Measurements from ENCODE around the gene SLC35F5. TPM values are rescaled to one million over a fixed set of nuclear protein-coding genes. Genes with fewer than 3 reads are reported as not detected.
"Not testable (repeated sequence)": the region's sequence is repeated elsewhere in the genome, so short reads cannot be mapped to it uniquely, and the experiment has no call there.

SLC35F5 gene
- total and polyA plus RNA-seq, 7 donors, result 11.6 to 59.7 (median 54.2) TPM

DNA sequence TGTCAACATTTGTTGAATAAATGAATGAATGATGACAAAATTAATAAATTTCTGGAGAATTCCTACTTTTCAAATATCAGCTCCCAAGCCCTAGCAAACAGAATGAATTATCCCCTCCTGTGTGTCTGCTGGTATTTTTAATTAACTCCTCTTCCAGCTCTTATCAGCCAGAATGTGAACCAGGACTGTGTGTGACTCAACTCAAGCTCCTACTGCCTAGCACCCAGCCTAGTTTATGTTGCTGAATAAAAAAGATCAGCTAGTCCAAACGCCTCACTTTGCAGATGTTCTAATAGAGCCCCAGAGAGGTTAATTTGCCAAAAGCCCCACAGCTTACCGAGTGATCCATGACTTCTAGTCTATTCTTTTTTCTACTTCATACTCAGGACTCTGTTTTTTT, 79.1 kb downstream of the SLC35F5 start:
- no peaks in the 10 kb centered on the region for H3K9me3 ChIP-seq
- no peak for DNase-seq
- no peaks in the 10 kb centered on the region for H3K36me3 ChIP-seq
- no peaks in the 10 kb centered on the region for H3K4me1 ChIP-seq
- H3K27me3 ChIP-seq, result no peaks in the 10 kb centered on the region
- no peak overlapping the region for H3K27ac ChIP-seq
- 90 to 92% methylated on average over 2 of the region's 2 CpGs for WGBS, 2 donors
- TF ChIP-seq EP300 (IDR thresholded peaks at IDR 0.05) (no peak), POLR2AphosphoS5 (IDR thresholded peaks at IDR 0.05) (no peak), POLR2A (IDR thresholded peaks at IDR 0.05) (no peak)
- TF ChIP-seq, protein P1, sequence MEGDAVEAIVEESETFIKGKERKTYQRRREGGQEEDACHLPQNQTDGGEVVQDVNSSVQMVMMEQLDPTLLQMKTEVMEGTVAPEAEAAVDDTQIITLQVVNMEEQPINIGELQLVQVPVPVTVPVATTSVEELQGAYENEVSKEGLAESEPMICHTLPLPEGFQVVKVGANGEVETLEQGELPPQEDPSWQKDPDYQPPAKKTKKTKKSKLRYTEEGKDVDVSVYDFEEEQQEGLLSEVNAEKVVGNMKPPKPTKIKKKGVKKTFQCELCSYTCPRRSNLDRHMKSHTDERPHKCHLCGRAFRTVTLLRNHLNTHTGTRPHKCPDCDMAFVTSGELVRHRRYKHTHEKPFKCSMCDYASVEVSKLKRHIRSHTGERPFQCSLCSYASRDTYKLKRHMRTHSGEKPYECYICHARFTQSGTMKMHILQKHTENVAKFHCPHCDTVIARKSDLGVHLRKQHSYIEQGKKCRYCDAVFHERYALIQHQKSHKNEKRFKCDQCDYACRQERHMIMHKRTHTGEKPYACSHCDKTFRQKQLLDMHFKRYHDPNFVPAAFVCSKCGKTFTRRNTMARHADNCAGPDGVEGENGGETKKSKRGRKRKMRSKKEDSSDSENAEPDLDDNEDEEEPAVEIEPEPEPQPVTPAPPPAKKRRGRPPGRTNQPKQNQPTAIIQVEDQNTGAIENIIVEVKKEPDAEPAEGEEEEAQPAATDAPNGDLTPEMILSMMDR (IDR thresholded peaks at IDR 0.05), result no peak
- intact Hi-C loops (cut with DNase I), result no loop called here
- H3K4me3 ChIP-seq, result no peak overlapping the region

DNA sequence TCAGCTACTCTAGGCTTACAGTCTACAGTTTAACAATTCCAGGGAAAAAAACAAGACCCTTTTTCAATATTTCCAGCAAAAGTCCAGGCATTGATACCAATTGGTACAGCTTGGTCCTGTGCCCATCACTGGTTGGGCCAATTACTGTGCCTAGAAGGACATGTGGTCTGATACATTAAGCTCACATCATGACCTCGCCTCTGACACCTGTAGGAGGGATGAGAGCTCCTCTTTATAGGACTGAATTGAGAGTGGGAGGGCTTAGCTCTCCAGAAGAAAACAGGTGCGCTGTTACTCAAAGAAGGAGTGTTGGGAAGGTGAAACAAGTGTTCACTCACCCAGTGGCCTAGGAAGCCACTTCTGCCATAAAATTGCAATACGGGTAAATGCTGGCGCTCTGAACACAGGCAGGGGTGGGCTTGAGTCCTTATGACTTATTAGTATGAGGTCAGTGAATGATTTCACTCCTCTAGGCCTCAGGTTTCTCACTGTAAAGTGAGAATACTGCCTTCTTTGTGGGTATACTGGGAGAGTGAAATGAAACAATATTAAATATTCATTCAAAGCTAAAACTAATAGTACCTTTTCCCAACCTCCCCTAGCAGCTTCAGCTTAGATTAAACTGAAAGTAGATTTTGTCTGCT, 79.7 kb downstream of the SLC35F5 start:
- Histone ChIP-seq H3K4me1 (no peaks in the 10 kb centered on the region), H3K27ac (no peak overlapping the region), H3K4me3 (no peak overlapping the region), H3K9me3 (no peaks in the 10 kb centered on the region), H3K36me3 (no peaks in the 10 kb centered on the region), H3K27me3 (no peaks in the 10 kb centered on the region)
- WGBS, 2 donors, result 96 to 97% methylated on average over 4 of the region's 4 CpGs
- DNase-seq, result no peak
- TF ChIP-seq, protein P1 (IDR thresholded peaks at IDR 0.05), result no peak
- no peak for TF ChIP-seq POLR2A (IDR thresholded peaks at IDR 0.05)
- TF ChIP-seq EP300 (IDR thresholded peaks at IDR 0.05), result no peak
- intact Hi-C loops (cut with DNase I), result no loop called here

DNA sequence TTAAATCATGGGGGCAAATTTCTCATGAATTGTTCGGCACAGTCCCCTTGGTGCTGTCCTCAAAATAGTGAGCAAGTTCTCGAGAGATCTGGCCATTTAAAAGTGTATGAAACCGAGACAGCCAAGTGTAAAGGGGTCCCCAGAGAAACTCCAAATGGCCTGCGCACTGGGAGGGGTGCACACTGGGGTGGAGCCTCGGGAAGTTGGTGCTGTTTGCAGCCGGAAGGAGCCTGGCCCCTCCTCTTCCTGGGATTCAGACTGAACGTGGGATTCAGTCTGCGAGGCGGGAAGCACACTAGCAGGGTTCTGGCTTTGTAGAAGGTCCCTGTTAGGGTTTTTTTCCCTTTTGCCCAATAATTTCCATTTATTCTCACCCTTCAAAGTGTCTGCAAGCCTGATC, 80.6 kb downstream of the SLC35F5 start:
- intact Hi-C loops (cut with DNase I), result no loop called here
- Histone ChIP-seq H3K4me3 (no peak overlapping the region), H3K36me3 (no peaks in the 10 kb centered on the region), H3K9me3 (no peaks in the 10 kb centered on the region), H3K4me1 (no peaks in the 10 kb centered on the region), H3K27ac (no peak overlapping the region), H3K27me3 (no peaks in the 10 kb centered on the region)
- no peak for TF ChIP-seq POLR2A (IDR thresholded peaks at IDR 0.05)
- TF ChIP-seq POLR2AphosphoS5 (IDR thresholded peaks at IDR 0.05), result no peak
- TF ChIP-seq, protein P1 (IDR thresholded peaks at IDR 0.05), result no peak
- TF ChIP-seq EP300 (IDR thresholded peaks at IDR 0.05), result no peak
- no peak for DNase-seq
- 75 to 86% methylated on average over 9 of the region's 9 CpGs for WGBS, 2 donors

DNA sequence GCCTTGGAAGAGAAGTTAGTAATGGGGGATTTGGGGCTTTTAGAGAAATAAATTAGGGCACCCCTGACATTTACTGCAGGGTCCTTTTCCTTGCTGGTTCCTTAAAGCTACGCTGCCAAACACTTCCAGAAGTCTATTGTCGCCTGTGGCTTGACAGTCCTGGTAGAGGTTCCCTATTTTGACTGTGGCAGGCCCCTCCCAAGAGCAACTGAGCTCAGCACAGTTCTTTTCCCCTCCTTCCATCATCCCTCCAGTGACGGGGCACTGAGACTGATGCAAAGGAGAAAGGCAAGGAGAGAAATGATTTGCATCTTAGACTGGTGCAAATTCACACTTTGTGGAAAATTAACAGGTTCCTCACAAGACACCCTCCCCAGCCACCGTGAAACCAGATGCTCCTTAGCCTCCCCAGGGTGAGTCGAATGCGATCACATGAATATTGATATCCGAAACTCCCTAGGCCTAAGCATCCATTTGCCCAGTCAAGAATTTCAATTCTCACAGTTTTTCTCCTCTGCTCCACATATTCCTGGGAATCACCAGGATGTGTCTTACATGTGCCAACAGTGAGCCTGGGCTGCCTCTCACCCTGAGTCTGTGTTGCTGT, 84.0 kb downstream of the SLC35F5 start:
- H3K4me1 ChIP-seq, result no peaks in the 10 kb centered on the region

DNA sequence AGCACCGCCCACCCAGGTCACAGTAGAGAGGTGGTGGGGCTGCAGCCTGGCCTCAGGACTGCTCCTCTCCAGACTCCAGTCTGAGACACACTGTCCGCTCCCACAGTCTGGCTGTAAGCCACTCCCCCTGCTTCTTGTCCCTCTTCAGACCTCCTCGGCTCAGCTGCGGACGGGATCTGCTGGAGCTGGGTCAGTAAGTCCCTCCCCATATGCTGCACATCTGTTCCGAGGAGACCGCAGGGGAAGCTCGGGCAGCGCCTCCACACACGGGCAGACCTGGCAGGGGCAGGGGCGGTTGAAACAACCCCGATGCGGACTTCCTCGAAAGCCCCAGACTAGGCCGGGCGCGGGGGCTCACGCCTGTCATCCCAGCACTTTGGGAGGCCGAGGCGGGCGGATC, 87.4 kb downstream of the SLC35F5 start:
- H3K36me3 ChIP-seq; H3K27me3 ChIP-seq; H3K27ac ChIP-seq; H3K9me3 ChIP-seq; DNase-seq; intact Hi-C loops (cut with DNase I); H3K4me3 ChIP-seq; H3K4me1 ChIP-seq: not testable (repeated sequence)
- 95 to 97% methylated on average over 21 of the region's 21 CpGs for WGBS, 2 donors

More for the DNA sequence above, 84.0 kb downstream of the SLC35F5 start:
- no peak for DNase-seq
- Histone ChIP-seq H3K4me3 (no peak overlapping the region), H3K9me3 (no peaks in the 10 kb centered on the region), H3K27ac (no peak overlapping the region), H3K36me3 (no peaks in the 10 kb centered on the region), H3K27me3 (no peaks in the 10 kb centered on the region)
- intact Hi-C loops (cut with DNase I), result no loop called here
- no peak for TF ChIP-seq EP300 (IDR thresholded peaks at IDR 0.05)
- TF ChIP-seq, protein P1 (IDR thresholded peaks at IDR 0.05), result no peak
- WGBS, 2 donors, result 73 to 90% methylated on average over 7 of the region's 7 CpGs

DNA sequence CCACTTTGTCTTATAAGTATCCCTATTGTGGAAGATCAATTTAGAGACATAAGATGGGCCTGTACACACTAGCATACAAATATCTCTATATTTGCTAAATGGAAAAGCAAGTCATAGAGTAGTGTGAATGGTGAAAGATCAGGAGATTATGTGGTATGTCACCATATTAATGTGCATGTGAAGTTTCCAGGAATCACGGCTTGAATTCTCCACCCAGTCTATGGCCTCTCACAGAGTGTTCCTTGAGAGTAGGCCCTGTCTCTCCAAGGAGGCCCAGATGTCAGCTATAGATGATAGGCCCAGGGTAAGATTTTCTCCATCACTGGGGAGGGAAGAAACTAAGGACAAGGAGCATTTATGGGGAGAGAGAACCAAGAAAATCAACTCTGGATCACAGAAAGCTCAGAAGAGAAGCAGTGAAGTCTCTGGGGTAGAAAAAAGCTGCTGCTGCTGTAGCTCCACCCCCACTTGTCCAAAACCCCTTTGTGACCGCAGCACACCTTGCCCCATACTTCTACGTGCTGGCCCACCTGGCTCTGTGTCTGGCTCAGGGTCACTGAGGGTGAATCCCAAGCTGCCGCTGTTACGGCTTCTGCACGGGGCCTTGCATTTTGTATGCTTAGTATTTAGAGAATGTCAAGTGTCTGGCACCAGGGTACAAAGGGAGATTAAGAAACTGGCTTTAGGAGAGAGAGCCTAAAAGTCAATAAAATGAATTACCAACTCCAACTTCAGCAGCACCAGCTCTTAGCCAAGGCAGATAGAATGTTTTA, 91.5 kb downstream of the SLC35F5 start:
- DNase-seq; H3K36me3 ChIP-seq; H3K4me1 ChIP-seq; intact Hi-C loops (cut with DNase I); H3K27ac ChIP-seq; H3K9me3 ChIP-seq; H3K4me3 ChIP-seq; H3K27me3 ChIP-seq: not testable (repeated sequence)
- WGBS, 2 donors, result 84 to 88% methylated on average over 6 of the region's 6 CpGs

DNA sequence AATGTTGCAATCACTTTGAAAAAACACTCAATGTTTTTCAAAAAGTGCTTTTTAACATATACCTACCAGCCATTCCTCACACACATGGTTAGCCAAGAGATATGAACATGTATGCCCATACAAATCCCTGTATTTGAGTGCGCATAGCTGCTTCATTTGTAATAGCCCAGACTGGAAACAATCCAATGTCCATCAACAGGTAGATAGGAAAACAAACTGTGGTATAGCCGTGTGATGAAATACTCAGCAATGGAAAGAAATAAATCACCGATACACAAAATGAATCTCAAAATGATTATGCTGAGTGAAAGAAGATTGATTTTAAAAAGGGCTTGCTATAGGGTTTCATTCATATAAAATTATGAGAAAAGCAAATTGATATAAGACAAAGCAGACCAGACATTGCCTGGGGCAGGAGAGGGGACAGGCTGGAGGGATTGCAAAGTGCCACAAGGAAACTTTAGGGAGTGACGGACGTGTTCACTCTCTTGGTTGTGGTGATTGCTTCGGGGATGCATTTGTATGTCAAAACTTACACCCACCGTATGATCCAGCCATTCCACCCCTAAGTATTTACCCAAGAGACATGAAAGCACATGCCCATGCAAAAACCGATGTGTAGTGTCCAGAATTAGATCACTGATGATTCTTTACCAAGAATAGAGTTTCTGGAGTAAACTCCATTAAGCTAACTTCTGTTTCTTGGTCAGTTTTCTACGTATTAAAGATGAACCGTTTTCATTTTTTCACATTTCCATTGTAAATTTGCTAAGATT, 93.0 kb downstream of the SLC35F5 start:
- H3K4me3 ChIP-seq; H3K9me3 ChIP-seq; H3K27me3 ChIP-seq; DNase-seq; H3K27ac ChIP-seq; intact Hi-C loops (cut with DNase I); H3K36me3 ChIP-seq; H3K4me1 ChIP-seq: not testable (repeated sequence)
- WGBS, 2 donors, result 89 to 92% methylated on average over 10 of the region's 10 CpGs

Measured in sigmoid colon (tissue), 7 donors.